HEK293 (cell line): ENCODE results near the gene ARHGEF11.
A peak's percentile ranks its signal among the peaks of the same experiment; 100 is the strongest.

Source experiments
- ATF2 ChIP-seq: fragments of 450-650 bp; formaldehyde crosslinking; IDR thresholded peaks from 2 replicates; pipeline ENCODE4 v1.5.1; 2016; ENCODE audit warnings: missing biosample characterization, missing genetic modification characterization, low read depth
- GLIS1 ChIP-seq: fragments of 450-650 bp; formaldehyde crosslinking; IDR thresholded peaks from 2 replicates; pipeline ENCODE4 v1.5.1; 2016; ENCODE audit warnings: missing biosample characterization, missing genetic modification characterization
- INSM2 ChIP-seq: fragments of 450-650 bp; formaldehyde crosslinking; IDR thresholded peaks from 2 replicates; pipeline ENCODE4 v1.5.1; 2016; ENCODE audit warnings: missing biosample characterization, missing genetic modification characterization
- KLF1 ChIP-seq: fragments of 450-650 bp; formaldehyde crosslinking; IDR thresholded peaks from 2 replicates; pipeline ENCODE4 v1.5.1; 2016; ENCODE audit warnings: missing biosample characterization, missing genetic modification characterization
- KLF8 ChIP-seq: fragments of 450-650 bp; formaldehyde crosslinking; IDR thresholded peaks from 2 replicates; pipeline ENCODE4 v1.5.1; 2016; ENCODE audit warnings: missing biosample characterization, missing genetic modification characterization
- MZF1 ChIP-seq: fragments of 450-650 bp; formaldehyde crosslinking; IDR thresholded peaks from 2 replicates; pipeline ENCODE4 v1.5.1; 2017; ENCODE audit warnings: missing biosample characterization, missing genetic modification characterization, borderline replicate concordance
- PATZ1 ChIP-seq: fragments of 450-650 bp; formaldehyde crosslinking; IDR thresholded peaks from 2 replicates; pipeline ENCODE4 v1.5.1; 2016; ENCODE audit warnings: missing biosample characterization, missing genetic modification characterization
- PRDM1 ChIP-seq: fragments of 450-650 bp; formaldehyde crosslinking; IDR thresholded peaks from 2 replicates; pipeline ENCODE4; 2016; ENCODE audit warnings: missing biosample characterization, missing genetic modification characterization
- REPIN1 ChIP-seq: fragments of 450-650 bp; formaldehyde crosslinking; IDR thresholded peaks from 2 replicates; pipeline ENCODE4 v1.5.1; 2017; ENCODE audit warnings: missing biosample characterization, missing genetic modification characterization, low read depth
- WT1 ChIP-seq: fragments of 450-650 bp; formaldehyde crosslinking; IDR thresholded peaks from 2 replicates; pipeline ENCODE4 v1.5.1; 2016; ENCODE audit warnings: missing biosample characterization, missing genetic modification characterization
- YY1 ChIP-seq: fragments of 450-650 bp; formaldehyde crosslinking; IDR thresholded peaks from 2 replicates; pipeline ENCODE4 v1.5.1; 2018; ENCODE audit warnings: missing biosample characterization, missing genetic modification characterization
- ZBTB10 ChIP-seq: fragments of 450-650 bp; formaldehyde crosslinking; IDR thresholded peaks from 2 replicates; pipeline ENCODE4 v1.5.1; 2016; ENCODE audit warnings: missing biosample characterization, missing genetic modification characterization
- ZBTB48 ChIP-seq: fragments of 450-650 bp; formaldehyde crosslinking; IDR thresholded peaks from 2 replicates; pipeline ENCODE4 v1.5.1; 2016; ENCODE audit warnings: missing biosample characterization, missing genetic modification characterization
- ZNF132 ChIP-seq: fragments of 450-650 bp; formaldehyde crosslinking; IDR thresholded peaks from 2 replicates; pipeline ENCODE4 v1.5.1; 2017; ENCODE audit warnings: missing biosample characterization, missing genetic modification characterization, borderline replicate concordance
- ZNF24 ChIP-seq: fragments of 450-650 bp; formaldehyde crosslinking; IDR thresholded peaks from 2 replicates; pipeline ENCODE4 v1.5.1; 2016; ENCODE audit warnings: missing biosample characterization, missing genetic modification characterization
- ZNF248 ChIP-seq: fragments of 450-650 bp; formaldehyde crosslinking; IDR thresholded peaks from 2 replicates; pipeline ENCODE4 v1.5.1; 2017; ENCODE audit warnings: missing biosample characterization, missing genetic modification characterization
- ZNF341 ChIP-seq: fragments of 450-650 bp; formaldehyde crosslinking; IDR thresholded peaks from 2 replicates; pipeline ENCODE4; 2016; ENCODE audit warnings: low read depth, missing biosample characterization, missing genetic modification characterization
- ZNF37A ChIP-seq: fragments of 450-650 bp; IDR thresholded peaks from 2 replicates; pipeline ENCODE4 v1.5.1; 2018; ENCODE audit warnings: missing biosample characterization, missing genetic modification characterization
- ZNF394 ChIP-seq: fragments of 450-650 bp; formaldehyde crosslinking; IDR thresholded peaks from 2 replicates; pipeline ENCODE4 v1.5.1; 2016; ENCODE audit warnings: missing biosample characterization, missing genetic modification characterization, mild to moderate bottlenecking, moderate library complexity, borderline replicate concordance
- ZNF433 ChIP-seq: fragments of 450-650 bp; formaldehyde crosslinking; IDR thresholded peaks from 2 replicates; pipeline ENCODE4 v1.5.1; 2016; ENCODE audit warnings: missing biosample characterization, missing genetic modification characterization, low read depth
- ZNF488 ChIP-seq: fragments of 450-650 bp; formaldehyde crosslinking; IDR thresholded peaks from 2 replicates; pipeline ENCODE4 v1.5.1; 2016; ENCODE audit warnings: missing biosample characterization, missing genetic modification characterization
- ZNF580 ChIP-seq: fragments of 450-650 bp; formaldehyde crosslinking; IDR thresholded peaks from 2 replicates; pipeline ENCODE4 v1.5.1; 2016; ENCODE audit warnings: missing biosample characterization, missing genetic modification characterization
- ZNF610 ChIP-seq: fragments of 450-650 bp; formaldehyde crosslinking; IDR thresholded peaks from 2 replicates; pipeline ENCODE4 v1.5.1; 2016; ENCODE audit warnings: missing biosample characterization, missing genetic modification characterization, borderline replicate concordance
- ZNF621 ChIP-seq: fragments of 450-650 bp; formaldehyde crosslinking; IDR thresholded peaks from 2 replicates; pipeline ENCODE4 v1.5.1; 2017; ENCODE audit warnings: missing biosample characterization, missing genetic modification characterization
- ZNF629 ChIP-seq: fragments of 450-650 bp; formaldehyde crosslinking; IDR thresholded peaks from 2 replicates; pipeline ENCODE4 v1.5.1; 2017; ENCODE audit warnings: missing biosample characterization, missing genetic modification characterization
- ZNF645 ChIP-seq: fragments of 450-650 bp; formaldehyde crosslinking; IDR thresholded peaks from 2 replicates; pipeline ENCODE4; 2016; ENCODE audit warnings: missing biosample characterization, missing genetic modification characterization
- ZNF660 ChIP-seq: fragments of 450-650 bp; IDR thresholded peaks from 2 replicates; pipeline ENCODE4 v1.5.1; 2018; ENCODE audit warnings: missing biosample characterization, mild to moderate bottlenecking, missing genetic modification characterization
- ZNF768 ChIP-seq: fragments of 450-650 bp; formaldehyde crosslinking; IDR thresholded peaks from 2 replicates; pipeline ENCODE4 v1.5.1; 2018; ENCODE audit warnings: missing biosample characterization, mild to moderate bottlenecking, missing genetic modification characterization
- ZNF843 ChIP-seq: fragments of 450-650 bp; formaldehyde crosslinking; IDR thresholded peaks from 2 replicates; pipeline ENCODE4 v1.5.1; 2016; ENCODE audit warnings: missing biosample characterization, missing genetic modification characterization
- ZSCAN5A ChIP-seq: fragments of 450-650 bp; formaldehyde crosslinking; IDR thresholded peaks from 2 replicates; pipeline ENCODE4 v1.5.1; 2016; ENCODE audit warnings: missing biosample characterization, missing genetic modification characterization

Gene ARHGEF11

GRCh38 chr1:156926175-156926574 is 119.4 kb downstream of the ARHGEF11 start (continued):
- TF ChIP-seq ZNF24 (tag by site-specific recombination) (no peak), GLIS1 (tag by site-specific recombination) (peak; percentile 74), ZBTB48 (tag by site-specific recombination) (no peak), ZSCAN5A (tag by site-specific recombination) (no peak), ZNF433 (tag by site-specific recombination) (no peak), ZBTB10 (tag by site-specific recombination) (no peak), ATF2 (tag by site-specific recombination) (no peak), ZNF768 (tag by site-specific recombination) (no peak), PRDM1 (tag by site-specific recombination) (no peak), ZNF660 (tag by site-specific recombination) (peak; percentile 65), ZNF843 (tag by site-specific recombination) (peak; percentile 61; the same call in 1 of the 2 replicates), WT1 (no peak), ZNF132 (tag by site-specific recombination) (no peak), YY1 (tag by site-specific recombination) (no peak), ZNF580 (tag by site-specific recombination) (no peak), KLF8 (tag by site-specific recombination) (no peak; the same call in 1 of the 2 replicates), ZNF341 (tag by site-specific recombination) (no peak), ZNF394 (peak; percentile 86; the same call in 1 of the 2 replicates), ZNF629 (tag by site-specific recombination) (peak; percentile 70), PATZ1 (tag by site-specific recombination) (peak; percentile 56), MZF1 (tag by site-specific recombination) (no peak), ZNF248 (tag by site-specific recombination) (no peak), ZNF610 (tag by site-specific recombination) (no peak), ZNF488 (tag by site-specific recombination) (no peak), KLF1 (tag by site-specific recombination) (peak; percentile 21), ZNF621 (tag by site-specific recombination) (no peak), INSM2 (tag by site-specific recombination) (no peak), REPIN1 (tag by site-specific recombination) (no peak), ZNF645 (tag by site-specific recombination) (no peak), ZNF37A (tag by site-specific recombination) (no peak)
